Fibroblast of pulmonary artery (primary cell): ENCODE measurements around the gene EHBP1L1.
"Not testable (repeated sequence)": the region's sequence is repeated elsewhere in the genome, so short reads cannot be mapped to it uniquely, and the experiment has no call there.

Experiments
- DNase-seq: peaks from one replicate; pipeline ENCODE4 v3.0.0-alpha.2; 2010; ENCODE audit warnings: low read depth
- H3K4me3 ChIP-seq: replicated peaks from 2 replicates; pipeline ENCODE4 v1.5.1; 2011; ENCODE audit warnings: low read depth, mild to moderate bottlenecking, control low read depth, low read length, moderate library complexity
- CTCF ChIP-seq: IDR thresholded peaks from 2 replicates; pipeline ENCODE4 v1.5.1; 2011; ENCODE audit warnings: mild to moderate bottlenecking, control low read depth, low read length, inconsistent platforms; ENCODE audit errors: missing control alignments

EHBP1L1 gene

GRCh38 chr11:65637794-65638419, 62.1 kb downstream of the EHBP1L1 start, which contains the start of gene SIPA1:
SIPA1 (plus strand) TSS chr11:65638101; CDS start chr11:65640922, 2,821 bp downstream.
- peak; percentile 50 for TF ChIP-seq CTCF
- peak within 1 kb of the TSS; percentile 77 for H3K4me3 ChIP-seq
- peak; percentile 91 for DNase-seq

- not testable (repeated sequence) for DNase-seq, H3K4me3 ChIP-seq
Measured at GRCh38 chr11:65639228-65639597, 63.4 kb downstream of the EHBP1L1 start.

- H3K4me3 ChIP-seq = no peak overlapping the region
- DNase-seq = no peak
Measured at GRCh38 chr11:65639623-65640482, 64.0 kb downstream of the EHBP1L1 start.

GRCh38 chr11:65640483-65641296, 64.8 kb downstream of the EHBP1L1 start:
- no peak for DNase-seq
- no peak overlapping the region for H3K4me3 ChIP-seq
- no peak for TF ChIP-seq CTCF

More at GRCh38 chr11:65639623-65640482, 64.0 kb downstream of the EHBP1L1 start:
- TF ChIP-seq CTCF = no peak

- DNase-seq = no peak
- no peak overlapping the region for H3K4me3 ChIP-seq
- TF ChIP-seq CTCF = no peak
Measured at GRCh38 chr11:65641297-65642013, 65.6 kb downstream of the EHBP1L1 start.
